NB4 (cell line): ENCODE data around the gene LETM1.

Experiments
- DNase-seq: peaks from one replicate; pipeline ENCODE4 v3.0.0; 2010; ENCODE audit warnings: low read depth
- H3K4me3 ChIP-seq: one replicate; pipeline ENCODE4 v1.5.1; 2011; ENCODE audit warnings: mild to moderate bottlenecking, low read depth, low read length, moderate library complexity
- CTCF ChIP-seq: IDR thresholded peaks from one replicate; pipeline ENCODE4 v1.5.1; 2012; ENCODE audit warnings: low read depth, low read length
- MAX ChIP-seq: IDR thresholded peaks from 2 replicates; pipeline ENCODE4 v1.6.1; 2011; ENCODE audit warnings: low read depth, low read length
- MYC ChIP-seq: IDR thresholded peaks from 2 replicates; pipeline ENCODE4 v1.6.1; 2011; ENCODE audit warnings: low read depth, low read length
- POLR2A ChIP-seq: IDR thresholded peaks from 2 replicates; pipeline ENCODE4 v1.6.1; 2011; ENCODE audit warnings: mild to moderate bottlenecking; ENCODE audit not compliant: insufficient read length; ENCODE audit errors: extremely low read depth

The LETM1 gene

GRCh38 chr4:1763070-1763549 lies 92.8 kb downstream of the LETM1 start:
- H3K4me3 ChIP-seq: no peak overlapping the region
- TF ChIP-seq POLR2A: no peak
- no peak for TF ChIP-seq CTCF
- no peak for TF ChIP-seq MYC
- TF ChIP-seq MAX: no peak
- DNase-seq: no peak

GRCh38 chr4:1762264-1763010 lies 93.5 kb downstream of the LETM1 start:
- TF ChIP-seq POLR2A: no peak
- no peak for TF ChIP-seq MYC
- H3K4me3 ChIP-seq: no peak overlapping the region
- DNase-seq: no peak
